Stimulated activated naive CD4-positive, alpha-beta T cell (primary cell): ENCODE data around the gene SLC9A7.
"Not testable (repeated sequence)": the region's sequence is repeated elsewhere in the genome, so short reads cannot be mapped to it uniquely, and the experiment has no call there.

Experiments used
- DNase-seq, 6 experiments: peaks; one replicate each; lab custom pipeline; 2025; lab: John Stamatoyannopoulos, UW

SLC9A7 gene

GRCh38 chrX:46758956-46759644, at the start of gene SLC9A7:
SLC9A7 (minus strand) TSS chrX:46759118; CDS start chrX:46759029, 89 bp downstream.
- DNase-seq = peak; percentile 50 to 83 (median 63)

DNA sequence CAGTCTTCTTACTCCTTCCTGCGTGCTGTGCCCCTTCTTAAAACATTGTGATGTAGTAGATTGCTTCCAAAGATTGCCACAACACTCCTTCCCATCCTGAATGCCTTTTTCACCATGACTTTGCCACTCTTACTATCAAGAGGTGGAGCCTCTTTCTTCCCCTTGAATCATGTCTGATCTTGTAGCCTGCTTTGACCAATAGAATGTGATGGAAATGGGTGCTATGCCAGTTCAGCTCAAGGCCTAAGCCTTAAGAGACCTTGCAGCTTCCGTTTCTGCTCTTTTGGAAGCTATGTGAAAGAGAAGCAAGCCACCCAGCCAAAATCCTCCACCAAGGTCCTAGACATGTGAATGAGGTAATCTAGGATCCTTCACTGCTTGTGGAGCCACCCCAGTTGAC, 46.4 kb upstream of the SLC9A7 start:
- no peak for DNase-seq

- no peak for DNase-seq
Observed at GRCh38 chrX:46803140-46803539, 44.2 kb upstream of the SLC9A7 start.

GRCh38 chrX:46796574-46797191, 37.8 kb upstream of the SLC9A7 start:
- DNase-seq = peak; percentile 26 to 57 (median 45)

- DNase-seq = no peak
Observed at GRCh38 chrX:46793386-46794143, 34.6 kb upstream of the SLC9A7 start.

DNA sequence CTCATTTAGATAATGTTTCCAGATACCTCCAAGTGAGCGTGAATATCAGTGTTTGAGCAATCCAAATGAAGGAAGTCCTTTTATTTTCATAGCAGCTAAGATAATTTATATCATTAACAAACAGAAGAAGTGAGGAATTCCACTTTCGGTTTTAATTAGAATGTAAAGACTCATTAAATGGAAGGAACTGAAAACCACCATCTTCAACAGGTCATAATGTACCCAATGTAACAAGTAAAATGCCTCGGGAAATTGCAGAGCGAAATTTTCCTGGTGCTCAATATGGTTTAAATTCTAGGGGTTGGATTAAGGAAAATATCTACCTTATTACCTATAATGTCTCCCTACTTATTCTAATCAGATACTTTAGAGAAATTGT, 33.9 kb upstream of the SLC9A7 start:
- DNase-seq = no peak

DNA sequence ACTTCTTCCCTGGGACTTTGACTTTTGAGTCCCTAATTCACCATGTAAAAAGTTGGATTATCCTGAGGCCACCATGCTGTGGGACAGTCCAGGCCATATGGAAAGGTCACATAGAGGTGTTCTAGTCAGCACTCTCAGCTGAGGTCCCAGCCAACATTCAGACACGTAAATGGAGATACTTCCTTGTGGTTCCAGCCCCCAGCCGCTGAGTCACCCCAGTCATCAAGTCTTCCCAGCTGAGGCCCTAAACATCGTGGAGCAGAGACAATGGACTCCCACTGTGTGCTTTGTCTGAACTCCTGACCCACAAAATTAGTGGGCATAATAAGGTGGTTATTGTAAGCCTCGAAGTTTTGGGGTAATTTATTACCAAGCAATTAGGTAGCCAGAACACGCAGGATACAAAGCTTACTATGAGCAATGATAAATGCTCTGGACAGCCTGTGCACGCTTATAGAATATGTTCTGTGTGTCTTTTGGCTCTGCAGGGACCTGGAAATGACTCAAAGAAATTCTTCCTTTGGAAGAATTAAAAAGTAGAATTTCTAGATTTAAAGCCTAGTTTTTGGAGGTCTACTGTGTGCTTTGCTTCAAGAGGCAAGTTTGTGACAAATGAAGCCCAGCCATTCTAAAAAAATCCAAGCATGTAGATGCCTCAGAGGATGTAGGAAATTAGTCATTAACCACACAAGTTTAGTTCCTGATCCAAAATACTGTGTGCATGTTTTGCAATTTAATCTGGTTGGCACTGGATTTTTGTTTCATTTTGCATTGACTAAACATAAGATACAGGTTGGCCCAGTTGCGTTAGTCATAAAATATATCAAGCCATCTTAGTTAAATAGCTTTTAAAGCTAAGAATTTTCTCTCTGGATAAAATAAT, 33.2 kb upstream of the SLC9A7 start:
- no peak for DNase-seq

DNA sequence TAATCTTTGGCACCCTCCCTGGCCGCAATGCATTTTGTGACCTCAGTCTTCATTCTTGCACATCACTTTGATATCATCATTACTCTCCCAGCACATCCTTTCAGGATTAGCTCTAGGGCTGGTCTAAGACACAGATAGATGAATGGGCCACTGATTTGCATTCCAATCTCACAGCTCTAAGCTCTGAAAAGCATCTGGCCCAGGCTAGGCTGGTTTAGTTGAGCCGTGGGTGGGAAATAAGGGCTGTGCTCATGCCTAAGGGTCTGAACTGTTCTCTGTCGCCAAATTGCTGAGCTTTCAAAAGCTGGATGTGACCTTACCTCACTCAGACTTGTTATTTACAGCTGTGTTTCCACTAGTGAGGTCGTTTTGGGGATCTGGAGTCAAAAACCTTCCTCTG, 30.0 kb upstream of the SLC9A7 start:
- no peak for DNase-seq

- not testable (repeated sequence) for DNase-seq
Observed at GRCh38 chrX:46784437-46784836, 25.5 kb upstream of the SLC9A7 start.

DNA sequence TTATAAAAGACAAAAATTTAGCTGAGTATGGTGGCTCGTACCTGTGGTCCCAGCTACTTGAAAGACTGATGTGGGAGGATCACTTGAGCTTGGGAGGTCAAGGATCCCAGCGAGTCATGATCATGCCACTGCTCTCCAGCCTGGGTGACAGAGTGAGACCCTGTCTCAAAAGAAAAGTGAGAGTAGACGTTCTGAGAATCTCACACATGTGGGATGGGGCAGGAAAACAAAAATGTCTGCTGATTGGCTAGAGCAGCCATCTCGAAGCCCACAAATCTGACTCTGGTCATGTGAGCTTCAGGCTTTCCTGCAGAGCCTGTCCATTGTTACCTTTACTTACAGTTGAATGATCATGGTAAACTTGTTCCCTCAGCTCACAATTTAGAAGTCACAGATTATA, 23.1 kb upstream of the SLC9A7 start:
- DNase-seq = no peak

DNA sequence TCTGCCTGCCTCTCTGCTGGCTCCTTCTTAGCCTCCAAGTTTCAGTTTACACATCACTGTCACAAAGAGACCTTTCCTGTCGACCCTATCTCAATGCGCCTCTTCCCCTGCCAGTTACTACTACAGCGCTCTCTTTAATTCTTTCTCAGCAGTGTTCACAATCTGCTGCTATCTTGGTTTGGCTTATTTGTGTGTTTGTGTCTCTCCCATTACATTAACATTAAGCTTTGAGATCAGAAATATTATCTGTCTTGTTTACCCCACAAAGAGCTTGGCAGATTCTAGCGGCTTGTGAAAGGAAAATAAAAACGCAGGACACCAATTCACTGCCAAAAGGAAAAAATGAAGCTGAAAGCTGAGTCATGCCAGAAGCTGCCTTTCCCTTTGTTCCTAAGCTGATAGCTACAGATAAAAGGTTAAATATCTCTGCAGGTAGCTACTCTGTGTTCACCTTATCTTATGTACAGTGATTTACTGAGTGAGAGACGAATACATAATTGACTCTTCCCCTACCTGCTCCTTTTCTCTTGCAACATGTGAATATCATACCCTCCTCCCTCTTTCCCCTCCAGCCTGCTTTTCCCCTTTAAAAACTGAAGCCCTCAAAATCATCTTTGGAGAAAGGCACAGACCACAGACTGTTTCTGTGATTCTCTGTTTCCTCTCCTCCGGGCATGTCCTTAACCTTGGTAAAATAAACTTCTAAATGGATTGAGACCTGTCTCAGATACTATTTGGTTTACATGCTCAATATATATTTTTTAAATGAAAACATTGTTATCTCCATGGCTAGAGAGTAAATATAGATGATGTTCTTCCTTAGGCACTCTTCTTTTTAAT, 19.3 kb upstream of the SLC9A7 start:
- DNase-seq = no peak

- DNase-seq = no peak
Observed at GRCh38 chrX:46770817-46771163, 11.9 kb upstream of the SLC9A7 start.

DNA sequence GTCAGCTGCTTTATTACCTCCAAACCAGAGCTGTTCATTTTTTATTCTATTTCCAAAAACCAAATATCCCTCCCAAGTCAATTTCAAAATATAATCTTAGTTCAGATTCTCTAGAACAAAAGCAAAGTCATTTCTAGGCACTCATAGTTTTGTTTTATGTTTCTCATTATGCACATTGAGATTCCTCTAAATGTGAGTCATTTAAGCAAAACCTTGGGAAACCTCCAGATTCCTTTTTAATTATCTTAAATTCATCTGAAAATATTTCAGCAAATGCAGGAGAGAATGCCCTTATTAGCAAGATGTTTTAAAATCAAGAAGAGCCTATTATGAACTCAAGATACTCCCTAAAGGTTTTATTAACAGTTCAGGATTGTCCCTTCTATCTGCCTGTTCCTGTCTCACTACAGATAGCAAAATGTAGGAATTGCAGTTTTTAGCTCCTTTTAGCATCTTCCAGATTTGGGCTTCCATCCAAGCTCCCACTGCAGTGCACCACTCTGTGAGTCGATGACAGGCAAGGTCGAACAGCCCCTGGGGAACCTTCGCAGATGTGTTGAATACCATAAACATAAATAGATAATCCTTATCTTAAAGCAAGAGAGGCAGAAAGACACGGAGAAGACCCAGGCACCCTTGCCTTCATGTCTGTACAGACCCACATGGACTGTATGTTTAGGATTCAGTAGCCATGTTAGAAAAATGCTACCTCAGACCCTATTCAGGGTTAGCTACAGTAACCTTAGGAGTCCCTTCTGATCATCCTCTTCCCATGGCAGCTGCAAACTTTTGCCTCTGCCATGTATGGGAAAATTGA, 11.3 kb upstream of the SLC9A7 start:
- no peak for DNase-seq

GRCh38 chrX:46762963-46763362, 4.0 kb upstream of the SLC9A7 start:
- DNase-seq = no peak

DNA sequence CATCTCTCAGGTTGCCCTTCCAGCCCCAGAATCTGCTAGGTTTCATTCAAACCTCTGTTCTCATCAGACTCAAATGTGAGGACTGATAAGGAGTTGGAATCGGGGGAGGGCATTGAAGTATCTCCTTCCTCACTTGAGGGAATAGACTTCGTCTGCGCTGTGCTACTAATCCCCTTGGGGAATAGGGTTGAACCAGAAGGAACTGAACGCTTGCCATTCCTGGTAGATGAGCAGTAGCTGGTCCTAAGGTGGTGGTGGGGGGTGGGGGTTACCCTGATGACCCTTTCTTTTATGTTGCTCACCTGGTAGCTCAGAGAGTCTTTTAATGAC, 692 bp upstream of the SLC9A7 start:
- no peak for DNase-seq

- DNase-seq = peak in 3 of 6 experiments; percentile 6 to 18 (median 18)
Observed at GRCh38 chrX:46758163-46758955, 559 bp downstream of the SLC9A7 start.

DNA sequence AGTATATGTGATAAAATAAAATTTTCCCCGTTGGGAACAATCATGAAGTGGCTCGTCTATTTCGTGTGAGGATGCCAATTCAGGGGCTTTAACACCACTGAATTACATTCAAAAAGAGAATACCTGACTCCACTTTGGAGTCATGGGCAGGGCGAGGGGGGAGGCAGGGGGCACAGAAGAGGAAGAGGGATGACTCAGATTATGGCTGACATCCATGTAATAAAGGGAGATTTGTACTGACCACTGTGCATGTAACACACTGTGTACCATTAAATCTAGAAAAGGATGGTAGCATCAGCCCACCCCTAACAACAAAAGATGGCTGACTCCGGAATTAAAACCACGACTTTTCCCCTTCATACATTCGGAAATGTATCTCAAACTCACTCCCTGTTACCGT, 1.3 kb downstream of the SLC9A7 start:
- DNase-seq = no peak

DNA sequence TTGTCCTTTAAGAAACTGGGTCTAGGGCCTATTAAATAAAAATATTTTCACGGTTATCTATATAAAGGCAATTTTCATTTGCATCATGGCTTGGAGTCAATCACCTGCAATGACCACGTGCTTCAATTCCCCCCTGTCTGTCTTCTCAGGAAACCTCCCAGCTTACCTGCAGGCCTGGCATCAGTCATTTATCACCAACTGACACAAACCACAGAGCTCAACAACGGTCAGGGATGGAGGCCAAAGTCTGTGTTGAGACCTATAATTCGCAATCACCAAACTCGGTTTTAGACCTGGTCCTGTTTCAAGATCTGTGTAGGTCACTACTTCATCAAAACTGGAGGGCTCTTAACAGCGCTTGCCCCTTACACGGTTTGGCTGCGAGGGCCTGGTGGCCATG, 1.9 kb downstream of the SLC9A7 start:
- no peak for DNase-seq

GRCh38 chrX:46755671-46756070, 3.2 kb downstream of the SLC9A7 start:
- DNase-seq = no peak

DNA sequence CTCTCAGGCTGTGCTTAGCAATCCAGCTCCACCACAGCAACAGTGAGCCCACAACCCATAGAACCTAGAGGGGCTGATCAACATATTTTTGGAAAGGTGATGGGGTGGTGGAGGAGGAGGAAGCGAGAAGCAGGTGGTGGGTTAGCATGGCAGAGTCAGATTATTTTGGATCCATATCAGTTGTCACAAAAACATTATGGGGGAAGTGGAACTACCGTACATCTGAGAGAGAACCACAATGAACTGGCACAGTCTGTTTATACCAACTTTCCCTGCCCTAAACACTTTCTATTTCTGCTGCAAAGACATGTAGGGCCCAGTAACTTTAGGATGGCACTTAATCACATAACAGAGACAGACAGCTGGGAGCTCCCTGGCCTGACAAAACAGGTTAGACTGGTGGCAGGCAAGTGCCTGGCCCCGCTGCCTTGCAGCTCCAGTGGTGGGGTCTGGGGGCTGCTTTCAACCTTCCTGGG, 4.3 kb downstream of the SLC9A7 start:
- DNase-seq = no peak
